Kidney (tissue), 14 donors: ENCODE measurements around the gene PIP5K1B. TPM values are rescaled to one million over a fixed set of nuclear protein-coding genes. Genes with fewer than 3 reads are reported as not detected.

ENCODE experiments used
- DNase-seq, 5 donors: peaks; one replicate each; pipeline ENCODE4 v3.0.0-alpha.2; 2013 to 2020
- FAIRE-seq: peaks from 2 replicates; lab custom pipeline; 2012; peaks lifted over from hg19 to GRCh38; lab: Jason Lieb, UNC
- H3K27ac ChIP-seq, 2 donors: one replicate each; pipeline ENCODE4 v1.7.0; 2013; ENCODE audit warnings: low read depth in 2 of 2, low read length in 2 of 2, inconsistent platforms in 1 of 2
- H3K27me3 ChIP-seq: one replicate; pipeline ENCODE4 v1.7.1; 2013; ENCODE audit warnings: low read length, inconsistent platforms; ENCODE audit not compliant: control insufficient read depth, insufficient read depth
- H3K36me3 ChIP-seq, 3 donors: one replicate each; pipeline versions ENCODE4 v1.7.0 to v1.7.1; 2013; ENCODE audit warnings: low read length in 3 of 3, control low read depth in 1 of 3, inconsistent platforms in 1 of 3; ENCODE audit not compliant: insufficient read depth in 3 of 3, control insufficient read depth in 2 of 3
- H3K4me1 ChIP-seq, 3 donors: one replicate each; pipeline versions ENCODE4 v1.7.0 to v1.7.1; 2013; ENCODE audit warnings: low read length in 3 of 3, inconsistent platforms in 1 of 3, low read depth in 1 of 3; ENCODE audit not compliant: control insufficient read depth in 2 of 3, insufficient read depth in 2 of 3
- H3K4me3 ChIP-seq, 3 donors: one replicate each; pipeline versions ENCODE4 v1.7.0 to v1.8.1; 2013; ENCODE audit warnings: low read length in 3 of 3, control low read depth in 1 of 3, inconsistent platforms in 1 of 3
- H3K9ac ChIP-seq, 3 donors: one replicate each; pipeline versions ENCODE4 v1.7.0 to v1.7.1; 2013; ENCODE audit warnings: low read length in 3 of 3, control low read depth in 1 of 3, inconsistent platforms in 1 of 3
- H3K9me3 ChIP-seq, 3 donors: one replicate each; pipeline versions ENCODE4 v1.7.0 to v1.7.1; 2013; ENCODE audit warnings: low read length in 3 of 3, control low read depth in 1 of 3, inconsistent platforms in 1 of 3; ENCODE audit not compliant: control insufficient read depth in 2 of 3, insufficient read depth in 1 of 3
- CTCF ChIP-seq: IDR thresholded peaks from 3 replicates; pipeline ENCODE4 v1.5.1; 2012; ENCODE audit warnings: mild to moderate bottlenecking, moderate library complexity, borderline replicate concordance; ENCODE audit not compliant: insufficient read depth; ENCODE audit errors: extremely low read depth
- intact Hi-C: fragments of 100-400 bp; cut with DNase I; formaldehyde crosslinking; loops from one replicate; pipeline ENCODE4 v1.11.1; 2022
- polyA plus RNA-seq: library from polyadenylated mRNA; stranded (reverse); fragments of 350-450 nt; fragmentation: Illumina TruSeq; extraction: RNeasy Lipid Tissue Mini Kit (QIAGEN cat#74804); gene quantifications from one replicate; pipeline ENCODE4 v1.2.3, GENCODE V29; 2014; ENCODE audit warnings: low read depth, low replicate concordance; ENCODE audit not compliant: insufficient read depth
- total RNA-seq: library from RNA; stranded (reverse); fragmentation: NEBNext Ultra II Directional; extraction: Animal tissue kit (Norgen Biotek cat#: 25700); gene quantifications from one replicate; pipeline ENCODE4 v1.2.1, GENCODE V29; 2021
- donor health status: control.
- donor health status: control.
- donor health status: control.
- donor health status: control.
- donor health status: control.
- donor health status: DM: yes; HTN: yes; CAD: no.
- donor health status: Normal renal cell carcinoma (clear cell type).

PIP5K1B gene
- total and polyA plus RNA-seq, 2 donors from 2014 or later: 9.4 to 10.1 TPM

DNA sequence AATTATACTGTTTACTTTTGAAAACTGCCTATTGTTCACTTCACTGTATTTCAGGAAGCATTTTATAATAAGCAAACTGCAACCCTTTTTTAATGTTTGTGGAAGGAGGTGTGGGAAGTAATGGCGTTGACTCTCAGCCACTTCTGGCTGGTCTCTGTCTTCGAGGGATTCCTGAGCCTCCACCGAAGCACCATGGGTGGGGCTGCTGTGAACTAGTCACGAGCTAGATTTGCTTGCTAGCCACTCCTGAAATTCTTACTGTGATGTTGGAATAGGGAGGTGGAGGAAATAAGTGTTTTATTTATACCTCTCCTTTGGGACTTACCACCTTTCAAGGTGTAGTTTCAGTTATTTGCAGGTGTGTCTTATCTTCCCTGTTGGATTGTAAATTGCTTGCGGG lies 26.8 kb downstream of the PIP5K1B start:
- intact Hi-C loops: no loop called here
- Histone ChIP-seq H3K36me3 (no peaks in the 10 kb centered on the region), H3K27ac (no peak overlapping the region), H3K4me3 (no peak overlapping the region), H3K4me1 (no peaks in the 10 kb centered on the region), H3K9me3 (peaks cover 0 to 5% (median 0%) of the 10 kb centered on the region in 3 donors), H3K27me3 (no peaks in the 10 kb centered on the region), H3K9ac (no peak overlapping the region)
- TF ChIP-seq CTCF: no peak
- no peak for FAIRE-seq
- no peak for DNase-seq

DNA sequence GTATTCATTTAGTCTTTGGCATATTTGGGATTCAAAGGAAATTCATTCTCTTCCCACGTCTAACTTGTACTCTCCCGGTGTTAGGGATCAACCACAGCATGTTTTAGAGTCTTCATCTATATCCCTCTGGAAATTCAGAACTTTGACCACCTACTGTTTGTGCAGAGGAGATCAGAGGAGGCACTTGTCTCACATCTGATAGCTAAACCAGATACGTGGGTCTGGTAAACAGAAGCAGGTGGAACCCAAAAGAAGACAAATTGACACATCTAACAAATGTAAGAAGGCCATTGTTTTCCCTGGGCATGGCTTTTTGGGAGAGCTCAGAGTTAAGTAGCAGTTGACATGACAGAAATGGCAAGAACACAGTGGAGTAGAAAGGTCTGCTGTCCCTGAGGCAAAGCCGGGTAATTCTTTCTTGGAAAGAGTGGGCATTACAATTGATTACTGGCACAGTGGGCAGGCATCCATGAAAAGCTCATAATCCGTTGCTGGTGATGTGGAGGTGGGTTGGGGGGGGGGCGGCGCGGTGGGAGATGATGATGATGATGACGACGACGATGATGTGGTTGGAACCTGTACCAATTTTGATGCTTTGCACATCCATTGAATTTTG lies 27.5 kb downstream of the PIP5K1B start:
- no peak for DNase-seq
- intact Hi-C loops: no loop called here
- H3K9ac ChIP-seq: no peak overlapping the region
- no peak overlapping the region for H3K27ac ChIP-seq
- no peak for TF ChIP-seq CTCF
- H3K4me1 ChIP-seq: no peaks in the 10 kb centered on the region
- no peaks in the 10 kb centered on the region for H3K27me3 ChIP-seq
- H3K9me3 ChIP-seq: peaks cover 0 to 5% (median 0%) of the 10 kb centered on the region in 3 donors
- H3K4me3 ChIP-seq: no peak overlapping the region
- no peak for FAIRE-seq
- H3K36me3 ChIP-seq: no peaks in the 10 kb centered on the region

DNA sequence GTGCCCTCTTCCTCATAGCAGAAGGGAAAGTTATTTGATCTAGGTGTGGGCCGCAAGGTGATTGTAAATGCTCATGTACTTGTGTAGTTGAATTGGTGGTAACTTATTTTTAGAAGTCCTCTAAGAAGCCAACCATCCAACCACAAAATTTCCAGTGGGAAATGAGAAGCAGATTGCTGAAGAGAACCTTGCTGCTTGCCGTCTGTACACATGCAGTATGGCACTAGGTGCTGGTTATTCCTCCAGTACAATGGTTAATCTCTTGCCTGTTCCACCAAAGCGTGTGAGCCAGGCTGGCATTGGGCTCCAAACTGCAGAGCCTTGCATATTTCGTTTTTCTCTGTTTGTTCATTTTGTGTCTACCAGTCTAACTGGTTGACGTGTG lies 28.0 kb downstream of the PIP5K1B start:
- Histone ChIP-seq H3K27ac (no peak overlapping the region), H3K4me1 (no peaks in the 10 kb centered on the region), H3K9me3 (peaks cover 0 to 4% (median 0%) of the 10 kb centered on the region in 3 donors), H3K9ac (no peak overlapping the region), H3K4me3 (no peak overlapping the region), H3K36me3 (no peaks in the 10 kb centered on the region), H3K27me3 (no peaks in the 10 kb centered on the region)
- intact Hi-C loops: no loop called here
- TF ChIP-seq CTCF: no peak
- no peak for DNase-seq
- FAIRE-seq: no peak

DNA sequence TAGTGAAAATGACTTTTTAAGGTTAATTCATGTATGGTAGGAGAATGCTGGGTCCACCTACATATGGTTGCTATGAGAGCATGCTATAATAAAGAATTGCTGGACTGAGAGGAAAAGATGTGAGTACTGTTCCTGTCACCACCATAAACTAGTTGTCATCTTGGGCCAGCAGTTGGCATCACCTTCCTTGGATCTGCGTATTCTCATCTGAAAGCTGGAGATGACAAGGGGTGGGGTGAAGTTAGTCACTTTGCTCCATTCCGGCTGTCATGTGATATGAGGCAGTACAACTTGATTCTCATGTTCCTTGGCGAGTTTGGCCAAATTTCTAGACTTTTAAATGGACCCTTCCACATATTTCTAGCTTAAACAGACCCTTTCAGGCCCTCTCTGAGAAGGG lies 33.3 kb downstream of the PIP5K1B start:
- H3K9me3 ChIP-seq: no peaks in the 10 kb centered on the region
- no peak overlapping the region for H3K9ac ChIP-seq
- H3K27me3 ChIP-seq: no peaks in the 10 kb centered on the region
- no peak overlapping the region for H3K4me3 ChIP-seq
- H3K36me3 ChIP-seq: no peaks in the 10 kb centered on the region
- FAIRE-seq (no peak), DNase-seq (no peak)
- no peak for TF ChIP-seq CTCF
- intact Hi-C loops: no loop called here
- H3K27ac ChIP-seq: no peak overlapping the region
- no peaks in the 10 kb centered on the region for H3K4me1 ChIP-seq
